K562 (cell line): ENCODE data around the gene FGF2. TPM values are rescaled to one million over a fixed set of nuclear protein-coding genes. Genes with fewer than 3 reads are reported as not detected.

Experiments
- ATAC-seq: fragments of 200-7000 bp; cut with Tn5 transposase; 3 replicates; pipeline ENCODE4 v1.9.1; 2020; ENCODE audit warnings: moderate library complexity
- BruUV-seq: library from RNA; stranded (reverse); fragments of 400-500 nt; replicated peaks from 2 replicates; lab custom pipeline; 2021; lab: Mats Ljungman, UMichigan
- CTCF ChIA-PET: fragments of 300-600 bp; formaldehyde crosslinking; extraction: SDS; loops from one replicate; lab custom pipeline; 2021; ENCODE audit warnings: low intra/inter-chr PET ratio; lab: Yijun Ruan, JAX
- POLR2A ChIA-PET: fragments of 300-600, 350-650 bp; sonication (Branson Sonifier 250); formaldehyde crosslinking; extraction: SDS; loops from one replicate; lab custom pipeline; 2021; ENCODE audit warnings: antibody characterized with exemption, inconsistent platforms; lab: Yijun Ruan, JAX
- DNase-seq, 4 experiments: peaks; one replicate each; pipeline versions ENCODE4 v3.0.0 to v3.0.0-alpha.2; 2011 to 2018; ENCODE audit warnings: low spot score in 3 of 4, mixed read lengths in 3 of 4; ENCODE audit errors: extremely low read depth in 1 of 4
- FAIRE-seq: peaks from 2 replicates; lab custom pipeline; 2011; peaks lifted over from hg19 to GRCh38; lab: Jason Lieb, UNC
- H2AFZ ChIP-seq: 2 replicates; pipeline ENCODE4 v1.6.0; 2011; ENCODE audit warnings: low read depth, low read length, control low read depth, inconsistent platforms
- H3K27ac ChIP-seq: fragments of 200-600 bp; 3 replicates; pipeline ENCODE4 v1.8.0; 2011; ENCODE audit warnings: low read depth, mild to moderate bottlenecking, control low read depth, inconsistent platforms, low read length, moderate library complexity, mixed read lengths; ENCODE audit errors: extremely low read depth
- H3K27me3 ChIP-seq, 2 experiments: fragments of 300-600 bp in 1 of 2; 2 replicates in 1 of 2; 3 replicates in 1 of 2; pipeline versions ENCODE4 v1.6.0 to v1.8.0; 2011; ENCODE audit warnings: inconsistent platforms in 2 of 2, low read length in 2 of 2, mild to moderate bottlenecking in 1 of 2, mixed read lengths in 1 of 2, moderate library complexity in 1 of 2; ENCODE audit not compliant: control insufficient read depth in 2 of 2, insufficient read depth in 2 of 2
- H3K36me3 ChIP-seq: fragments of 300-600 bp; 3 replicates; pipeline ENCODE4 v1.8.0; 2011; ENCODE audit warnings: mild to moderate bottlenecking, low read length, inconsistent platforms; ENCODE audit not compliant: control insufficient read depth, insufficient read depth
- H3K4me1 ChIP-seq, 2 experiments: fragments of 200-600 bp in 1 of 2; replicated peaks in 1 of 2; 2 replicates in 1 of 2; 3 replicates in 1 of 2; pipeline versions ENCODE4 v1.5.1 to v1.8.0; 2011; ENCODE audit warnings: inconsistent platforms in 2 of 2, low read length in 2 of 2, mild to moderate bottlenecking in 1 of 2, mixed read lengths in 1 of 2, moderate library complexity in 1 of 2; ENCODE audit not compliant: control insufficient read depth in 2 of 2, insufficient read depth in 2 of 2
- H3K4me2 ChIP-seq: 2 replicates; pipeline ENCODE4 v1.6.1; 2011; ENCODE audit warnings: low read length, control low read depth, inconsistent platforms, mixed read lengths; ENCODE audit not compliant: insufficient read depth
- H3K4me3 ChIP-seq: fragments of 200-600 bp; sonication (generic), shearing (Covaris generic); 2 replicates; pipeline ENCODE4 v1.5.1; 2016; ENCODE audit warnings: control low read depth, inconsistent platforms
- H3K79me2 ChIP-seq: fragments of 200-600 bp; 3 replicates; pipeline ENCODE4 v1.8.0; 2011; ENCODE audit warnings: low read length, inconsistent platforms; ENCODE audit not compliant: control insufficient read depth, insufficient read depth
- H3K9ac ChIP-seq, 2 experiments: 2 replicates each; pipeline versions ENCODE4 v1.6.0 to v1.6.1; 2011; ENCODE audit warnings: low read depth in 2 of 2, low read length in 2 of 2, control low read depth in 1 of 2, inconsistent platforms in 1 of 2, mild to moderate bottlenecking in 1 of 2, mixed read lengths in 1 of 2; ENCODE audit not compliant: insufficient read depth in 1 of 2
- H3K9me1 ChIP-seq: one replicate; pipeline ENCODE4 v1.6.0; 2011; ENCODE audit warnings: inconsistent platforms, mild to moderate bottlenecking, low read length, moderate library complexity; ENCODE audit not compliant: control insufficient read depth, insufficient read depth
- H3K9me3 ChIP-seq: replicated peaks from 2 replicates; pipeline ENCODE4 v1.5.1; 2011; ENCODE audit warnings: low read depth, low read length, inconsistent platforms; ENCODE audit not compliant: control insufficient read depth, insufficient read depth
- H4K20me1 ChIP-seq: replicated peaks from 2 replicates; pipeline ENCODE4 v1.6.1; 2011; ENCODE audit warnings: low read length, inconsistent platforms, mixed read lengths; ENCODE audit not compliant: control insufficient read depth, insufficient read depth
- BRCA1 ChIP-seq, 2 experiments: fragments of 450-650 bp in 1 of 2; sonication (generic) in 1 of 2; formaldehyde crosslinking in 1 of 2; IDR thresholded peaks; 2 replicates each; pipeline versions ENCODE4 v1.5.0 to v1.6.1; 2017 to 2020; ENCODE audit warnings: mild to moderate bottlenecking in 1 of 2, missing genetic modification reagents in 1 of 2
- CTCF ChIP-seq, 3 experiments: IDR thresholded peaks in 2 of 3; conservative IDR thresholded peaks in 1 of 3; 2 replicates each; pipeline ENCODE4 v1.5.1; 2011 to 2012; ENCODE audit warnings: low read length in 3 of 3, mild to moderate bottlenecking in 3 of 3, control low read depth in 2 of 3, improper control_type of control experiment in 1 of 3, inconsistent platforms in 1 of 3, low read depth in 1 of 3, mixed read lengths in 1 of 3, moderate library complexity in 1 of 3; ENCODE audit not compliant: insufficient read depth in 2 of 3
- MEF2A ChIP-seq: IDR thresholded peaks from 2 replicates; pipeline ENCODE4 v1.6.1; 2011; ENCODE audit warnings: low read depth, mild to moderate bottlenecking, low read length, moderate library complexity; ENCODE audit not compliant: control insufficient read depth
- PCBP2 ChIP-seq: fragments of 200-400 bp; formaldehyde crosslinking; IDR thresholded peaks from 2 replicates; pipeline ENCODE4 v1.6.1; 2018; ENCODE audit warnings: low read length, low read depth, mild to moderate bottlenecking, moderate library complexity; ENCODE audit not compliant: poor library complexity, severe bottlenecking
- RAD21 ChIP-seq, 2 experiments: fragments of 250-450 bp in 1 of 2; fragments of 450-650 bp in 1 of 2; sonication (Bioruptor Pico) in 1 of 2; formaldehyde crosslinking in 1 of 2; IDR thresholded peaks in 1 of 2; conservative IDR thresholded peaks in 1 of 2; 2 replicates each; pipeline versions ENCODE4 v1.4.0 to v1.8.0; 2020 to 2022; ENCODE audit warnings: mild to moderate bottlenecking in 2 of 2, moderate library complexity in 1 of 2
- RNF219 ChIP-seq: fragments of 250-450 bp; sonication (Bioruptor Pico); IDR thresholded peaks from 2 replicates; pipeline ENCODE4 v1.5.0; 2022; ENCODE audit warnings: mild to moderate bottlenecking
- SAFB ChIP-seq: fragments of 200-400 bp; formaldehyde crosslinking; IDR thresholded peaks from 2 replicates; pipeline ENCODE4 v1.6.1; 2017; ENCODE audit warnings: low read depth, low read length, borderline replicate concordance
- TRIM28 ChIP-seq: fragments of 450-650 bp; IDR thresholded peaks from 2 replicates; pipeline ENCODE4 v1.6.1; 2017
- ZNF444 ChIP-seq: fragments of 250-450 bp; sonication (Bioruptor Pico); IDR thresholded peaks from 2 replicates; pipeline ENCODE4 v1.4.0; 2020; ENCODE audit warnings: mild to moderate bottlenecking, moderate library complexity
- in situ Hi-C: fragments of 300-500 bp; cut with MboI; formaldehyde crosslinking; loops from 4 replicates; pipeline ENCODE4 v1.15.0; 2018; ENCODE audit warnings: inconsistent platforms, mixed read lengths
- intact Hi-C: fragments of 100-400 bp; cut with micrococcal nuclease; formaldehyde crosslinking; loops from 2 replicates; pipeline ENCODE4 v1.14.2; 2022
- polyA plus RNA-seq, 8 experiments: library from polyadenylated mRNA; depleted of rRNA in 4 of 8; stranded (reverse) in 5 of 8; unstranded in 3 of 8; fragments of >200 nt; fragmentation: Nextera tagmentation in 2 of 8; fragmentation: Illumina TruSeq in 1 of 8; extraction: Ambion mirVana in 2 of 8; extraction: Trizol in 1 of 8; gene quantifications; 2 replicates each; pipeline versions ENCODE4 v1.2.1 to v1.2.3, GENCODE V29; 2011 to 2014; ENCODE audit warnings: inconsistent platforms in 1 of 8, missing spikeins in 1 of 8
- total RNA-seq, 7 experiments: library from RNA; depleted of rRNA in 6 of 7; stranded (reverse); fragments of >200 nt in 6 of 7; fragmentation: Illumina TruSeq in 2 of 7; extraction: Trizol in 2 of 7; gene quantifications; 2 replicates each; pipeline versions ENCODE4 v1.2.1 to v1.2.3, GENCODE V29; 2011 to 2021; ENCODE audit warnings: low replicate concordance in 1 of 7

FGF2 gene
- total and polyA plus RNA-seq, 9 of the 15 experiments (the other 6 are each of a cell fraction or from before 2014, with no cell fraction given) = 2.5 to 19.4 (median 9.2) TPM

- H3K27ac ChIP-seq = no peak overlapping the region
- ChIA-PET CTCF (interaction anchor here (1.1 to 2.2 kb wide), 5 partner anchors 172 to 621 kb away, joined by 3 to 13 read pairs (median 4); no protein-coding TSS in a partner anchor), POLR2A (interaction anchor here (0.6 to 1.5 kb wide), 3 partner anchors 198 to 327 kb away, joined by 3 to 4 read pairs (median 3); partner anchors contain the start of gene BBS12)
- H3K36me3 ChIP-seq = peaks cover 85% of the 10 kb centered on the region
- no TSS peak for BruUV-seq
- H3K4me3 ChIP-seq = no peak overlapping the region
- in situ Hi-C loops (no loop called here), intact Hi-C loops (loop anchor here (1.0 kb wide), 1 partner anchor 329 kb away; no protein-coding TSS in a partner anchor)
- no peaks in the 10 kb centered on the region for H3K27me3 ChIP-seq
- H3K9me1 ChIP-seq = no peaks in the 10 kb centered on the region
- H3K9me3 ChIP-seq = no peaks in the 10 kb centered on the region
- ATAC-seq (no peak), FAIRE-seq (no peak), DNase-seq (no peak)
- no peak overlapping the region for H2AFZ ChIP-seq
- H3K9ac ChIP-seq = no peak overlapping the region
- no peak overlapping the region for H3K4me2 ChIP-seq
- H4K20me1 ChIP-seq = no peaks in the 10 kb centered on the region
- H3K4me1 ChIP-seq = peaks cover 0 to 6% of the 10 kb centered on the region in 2 experiments; a peak in 4 of 5 replicates
- peaks cover 27% of the 10 kb centered on the region for H3K79me2 ChIP-seq
- TF ChIP-seq RAD21 (CRISPR knock-in tag; conservative IDR thresholded peaks at IDR 0.05 in 1 of 2, IDR thresholded peaks at IDR 0.05 in 1 of 2) (peak; percentile 50 to 57), CTCF (IDR thresholded peaks at IDR 0.05 in 2 of 3, conservative IDR thresholded peaks at IDR 0.05 in 1 of 3; ENCODE audit: insufficient read depth in 2 of 3, low read depth in 1 of 3, low read length in 3 of 3) (peak in 1 of 3 experiments; percentile 70; a peak in 4 of 6 replicates), MEF2A (no peak), SAFB (no peak), PCBP2 (no peak), RNF219 (no peak), TRIM28 (no peak), BRCA1 (IDR thresholded peaks at IDR 0.05) (no peak), BRCA1 (CRISPR knock-in tag; IDR thresholded peaks at IDR 0.05) (no peak), ZNF444 (CRISPR knock-in tag) (no peak)
Measured at GRCh38 chr4:122930862-122931261, 104.2 kb downstream of the FGF2 start.
